Spinal cord (tissue), 10 donors: ENCODE measurements around the gene DOCK8. TPM values are rescaled to one million over a fixed set of nuclear protein-coding genes. Genes with fewer than 3 reads are reported as not detected.
"Not testable (repeated sequence)": the region's sequence is repeated elsewhere in the genome, so short reads cannot be mapped to it uniquely, and the experiment has no call there.

ENCODE experiments used
- DNase-seq, 6 donors: peaks; one replicate each; pipeline versions ENCODE4 v3.0.0 to v3.0.0-alpha.2; 2013 to 2015; ENCODE audit warnings: low spot score in 6 of 6, low read depth in 4 of 6
- H3K27ac ChIP-seq: one replicate; pipeline ENCODE4 v1.5.1; 2013; ENCODE audit warnings: low read depth, low read length, control low read depth
- H3K27me3 ChIP-seq: one replicate; pipeline ENCODE4 v1.6.1; 2013; ENCODE audit warnings: low read length; ENCODE audit not compliant: control insufficient read depth, insufficient read depth
- H3K36me3 ChIP-seq: one replicate; pipeline ENCODE4 v1.6.1; 2013; ENCODE audit warnings: low read length; ENCODE audit not compliant: control insufficient read depth, insufficient read depth
- H3K4me1 ChIP-seq: one replicate; pipeline ENCODE4 v1.6.1; 2013; ENCODE audit warnings: low read length; ENCODE audit not compliant: control insufficient read depth, insufficient read depth
- H3K4me3 ChIP-seq: one replicate; pipeline ENCODE4 v1.5.1; 2013; ENCODE audit warnings: low read depth, low read length, control low read depth
- H3K9me3 ChIP-seq: one replicate; pipeline ENCODE4 v1.6.1; 2013; ENCODE audit warnings: low read length; ENCODE audit not compliant: control insufficient read depth, insufficient read depth
- WGBS: methylation state at CpG from one replicate; pipeline ENCODE4 v1.1.5; 2013; ENCODE audit warnings: missing lambda C conversion rate; ENCODE audit not compliant: insufficient coverage; 5-methylcytosine and 5-hydroxymethylcytosine counted together
- polyA plus RNA-seq, 2 donors: library from polyadenylated mRNA; unstranded; fragments of 120-200 nt; gene quantifications; one replicate each; pipeline ENCODE4 v1.2.1, GENCODE V29; 2013; ENCODE audit not compliant: insufficient read length in 2 of 2
- total RNA-seq, 2 donors: library from RNA; depleted of rRNA in 1 of 2; stranded (reverse); fragments of 120-200 nt in 1 of 2; fragments of >200 nt in 1 of 2; gene quantifications; one replicate each; pipeline versions ENCODE4 v1.2.3 to v1.2.4, GENCODE V29; 2013 to 2014
- donor health status: healthy.

DOCK8 gene
- total and polyA plus RNA-seq, 4 donors: 7.2 to 14.2 (median 11.4) TPM

DNA sequence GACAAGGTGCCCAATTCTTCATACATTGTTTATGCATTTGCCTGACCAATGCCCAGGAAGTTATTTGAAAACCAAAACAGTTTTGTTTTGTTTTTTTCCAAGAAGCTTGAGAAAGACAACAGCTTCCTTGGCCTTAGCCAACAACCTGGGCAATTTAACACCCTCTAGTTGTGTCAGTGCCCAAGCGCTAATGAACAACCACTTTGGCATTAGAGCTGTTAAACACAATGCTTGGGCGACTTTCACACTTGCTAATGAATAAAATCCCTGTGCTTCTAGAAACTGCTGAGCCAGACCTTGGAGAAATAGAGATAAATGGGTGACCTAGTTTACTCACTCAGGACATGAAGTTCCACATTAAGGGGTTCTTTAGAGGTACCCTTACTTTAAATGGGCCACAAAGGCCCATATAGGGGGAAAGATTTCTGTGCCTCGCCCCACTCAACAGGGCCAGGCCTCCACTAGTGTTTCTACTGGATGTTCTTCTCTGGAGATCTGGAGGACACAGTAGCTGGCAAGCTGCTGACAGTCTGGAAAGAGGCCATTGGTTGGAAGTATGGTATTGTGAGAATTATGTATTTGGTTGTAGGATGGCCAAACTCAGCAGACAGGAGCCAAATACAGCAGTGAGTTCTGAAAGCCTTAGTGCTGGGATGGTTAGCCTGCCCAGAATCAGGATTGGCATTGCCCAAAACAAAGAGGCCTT, 179.8 kb downstream of the DOCK8 start:
- Histone ChIP-seq H3K27me3 (no peaks in the 10 kb centered on the region), H3K9me3 (no peaks in the 10 kb centered on the region), H3K4me1 (no peaks in the 10 kb centered on the region), H3K27ac (peak overlapping the region; percentile 43), H3K4me3 (no peak overlapping the region), H3K36me3 (no peaks in the 10 kb centered on the region)
- 60% methylated on average over 1 of the region's 3 CpGs for WGBS
- peak in 1 of 6 donors; percentile 67 for DNase-seq

DNA sequence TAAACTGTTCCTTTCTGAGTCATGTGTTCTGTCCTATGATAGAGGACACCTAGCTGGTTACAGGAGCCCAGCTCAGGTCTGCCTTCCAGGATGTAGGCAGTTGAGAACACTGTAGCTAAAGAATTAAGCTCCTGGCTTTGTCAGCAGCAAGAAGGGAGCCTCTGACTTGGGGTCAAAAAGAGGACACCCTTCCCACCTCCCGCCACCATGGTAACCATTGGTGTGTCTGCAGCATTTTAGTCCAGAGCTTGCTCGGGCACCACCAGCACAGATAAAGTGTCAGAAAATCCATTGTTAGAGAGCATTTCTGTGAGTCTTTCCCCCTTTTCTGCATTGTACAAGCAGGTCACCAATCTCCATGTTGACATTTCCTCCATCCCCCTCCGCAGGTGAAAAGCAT, 181.7 kb downstream of the DOCK8 start:
- no peak overlapping the region for H3K27ac ChIP-seq
- WGBS: no CpG with 5 or more reads among the region's 3 CpGs
- DNase-seq: peak in 2 of 6 donors; percentile 28 to 63
- H3K36me3 ChIP-seq: no peaks in the 10 kb centered on the region
- no peak overlapping the region for H3K4me3 ChIP-seq
- no peaks in the 10 kb centered on the region for H3K9me3 ChIP-seq
- H3K27me3 ChIP-seq: no peaks in the 10 kb centered on the region
- H3K4me1 ChIP-seq: no peaks in the 10 kb centered on the region

DNA sequence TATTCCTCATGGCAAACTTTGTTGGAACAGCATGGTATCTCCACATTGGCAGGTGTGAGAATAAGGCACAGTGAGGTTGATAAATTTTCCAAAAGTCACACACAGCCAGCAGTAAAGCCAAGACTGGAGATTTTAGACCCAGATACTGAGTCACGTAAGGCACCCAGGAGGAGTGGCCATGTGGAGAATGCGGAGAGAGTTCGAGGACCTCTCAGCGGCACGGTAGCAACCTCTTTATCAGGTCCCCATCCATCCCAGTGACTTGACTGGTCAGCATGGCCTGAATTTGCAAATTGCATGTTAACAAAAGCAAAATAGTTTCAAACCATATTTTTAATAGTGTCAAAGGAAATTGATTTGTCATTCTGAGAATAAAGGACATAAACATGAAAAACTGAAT, 183.4 kb downstream of the DOCK8 start:
- H3K4me3 ChIP-seq: no peak overlapping the region
- H3K36me3 ChIP-seq: no peaks in the 10 kb centered on the region
- H3K27me3 ChIP-seq: no peaks in the 10 kb centered on the region
- H3K9me3 ChIP-seq: no peaks in the 10 kb centered on the region
- WGBS: 88% methylated on average over 4 of the region's 5 CpGs
- H3K4me1 ChIP-seq: no peaks in the 10 kb centered on the region
- H3K27ac ChIP-seq: no peak overlapping the region
- no peak for DNase-seq

DNA sequence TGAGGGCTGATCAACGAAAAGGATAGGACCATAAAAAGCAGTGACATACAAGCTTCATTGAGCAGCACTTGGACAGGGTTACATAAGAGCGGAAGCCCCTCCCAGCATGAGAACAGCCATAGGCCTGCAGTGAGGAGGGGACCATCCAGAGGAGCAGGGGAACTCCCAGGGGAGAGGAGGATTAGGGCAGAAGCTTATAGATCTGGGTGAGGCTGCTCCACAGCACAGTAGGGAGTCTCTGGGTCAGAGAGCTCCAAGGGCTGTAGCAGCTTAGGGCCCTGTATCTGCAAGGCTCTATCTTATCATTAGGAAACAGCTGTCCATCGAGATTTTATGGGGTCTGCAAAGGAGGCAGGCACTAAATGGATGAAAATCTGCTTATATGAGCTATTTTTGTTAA, 186.6 kb downstream of the DOCK8 start:
- DNase-seq: no peak
- H3K27me3 ChIP-seq: no peaks in the 10 kb centered on the region
- H3K36me3 ChIP-seq: no peaks in the 10 kb centered on the region
- no peak overlapping the region for H3K27ac ChIP-seq
- no peaks in the 10 kb centered on the region for H3K9me3 ChIP-seq
- no peaks in the 10 kb centered on the region for H3K4me1 ChIP-seq
- no peak overlapping the region for H3K4me3 ChIP-seq
- WGBS: 85% methylated on average over 3 of the region's 3 CpGs

DNA sequence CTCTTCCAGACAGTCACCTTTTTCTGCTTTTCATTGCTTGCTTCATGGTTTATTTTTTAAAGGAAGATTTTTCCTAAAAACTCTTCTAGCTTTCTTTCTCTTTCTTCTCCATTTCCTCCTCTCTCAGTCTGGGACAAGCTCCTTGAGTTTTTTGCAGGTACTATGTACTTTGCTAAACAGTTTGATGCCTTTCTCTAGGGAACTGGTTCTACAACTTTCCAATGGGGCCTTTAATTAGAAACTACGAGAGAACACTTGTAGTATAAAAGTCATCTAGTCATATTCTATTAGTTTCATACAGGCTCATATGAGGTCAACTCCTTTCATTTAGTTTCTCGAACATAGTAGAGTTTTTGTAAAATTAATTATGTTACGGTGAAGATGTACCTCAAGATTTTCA, 189.6 kb downstream of the DOCK8 start:
- no CpG with 5 or more reads among the region's 3 CpGs for WGBS
- Histone ChIP-seq H3K4me3 (no peak overlapping the region), H3K27me3 (no peaks in the 10 kb centered on the region), H3K4me1 (no peaks in the 10 kb centered on the region), H3K36me3 (no peaks in the 10 kb centered on the region), H3K9me3 (no peaks in the 10 kb centered on the region), H3K27ac (no peak overlapping the region)
- no peak for DNase-seq

DNA sequence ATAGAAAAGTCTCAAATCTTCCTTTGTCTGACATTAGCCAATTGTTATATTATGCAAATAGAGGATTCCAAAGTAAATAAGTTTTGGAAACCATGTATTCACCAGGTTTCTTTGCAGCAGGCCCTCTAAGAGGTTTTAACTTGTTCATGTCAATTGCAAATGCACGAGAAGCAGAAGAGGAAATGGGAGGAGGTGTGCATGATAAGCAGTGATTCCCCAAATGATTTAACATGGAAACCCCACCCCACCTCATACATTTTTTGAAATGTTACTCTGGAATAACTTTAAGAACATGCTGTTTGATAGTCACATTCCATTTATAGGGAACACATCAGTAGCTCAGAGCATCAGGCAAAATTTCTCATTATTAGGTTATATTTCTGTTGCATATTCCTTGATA, 190.7 kb downstream of the DOCK8 start:
- no peaks in the 10 kb centered on the region for H3K27me3 ChIP-seq
- H3K9me3 ChIP-seq: no peaks in the 10 kb centered on the region
- H3K36me3 ChIP-seq: no peaks in the 10 kb centered on the region
- no peak overlapping the region for H3K27ac ChIP-seq
- DNase-seq: no peak
- no peak overlapping the region for H3K4me3 ChIP-seq
- no peaks in the 10 kb centered on the region for H3K4me1 ChIP-seq
- WGBS: no CpG with 5 or more reads among the region's 1 CpG

DNA sequence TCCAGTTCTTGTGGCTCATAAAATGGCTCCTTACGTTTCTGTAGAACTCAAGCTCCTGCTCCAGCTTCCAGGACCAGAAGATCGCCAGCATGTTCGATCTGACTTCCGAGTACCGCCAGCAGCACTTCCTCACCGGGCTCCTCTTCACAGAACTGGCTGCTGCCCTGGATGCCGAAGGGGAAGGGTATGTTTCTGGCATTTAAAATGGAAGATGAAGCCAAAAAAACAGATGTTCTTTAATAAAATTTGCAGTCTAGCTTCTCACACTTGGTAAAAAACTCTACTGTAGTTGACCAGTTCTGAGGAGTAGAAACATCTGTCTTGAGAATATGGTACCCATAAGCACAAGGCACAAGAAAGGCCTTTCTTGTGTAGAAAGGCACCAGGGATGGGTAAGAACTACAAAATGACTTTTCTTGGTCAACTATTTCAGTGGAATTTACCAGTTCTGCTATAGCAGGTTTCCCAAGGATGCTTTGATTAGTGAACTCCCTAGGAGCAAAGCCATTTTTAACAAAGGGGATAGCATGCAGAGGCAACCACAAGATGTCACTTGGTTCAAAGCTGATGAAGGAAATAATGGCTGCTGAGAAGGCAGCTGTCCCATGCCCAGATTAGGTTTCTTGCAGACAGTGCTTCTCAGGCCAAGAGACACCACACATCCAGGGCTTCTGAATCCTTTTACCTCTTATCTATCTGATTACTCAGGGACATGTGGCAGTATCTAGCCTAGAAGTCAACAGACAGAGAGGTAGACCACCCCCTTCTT, 192.4 kb downstream of the DOCK8 start:
- H3K4me1 ChIP-seq: no peaks in the 10 kb centered on the region
- H3K27ac ChIP-seq: no peak overlapping the region
- no peaks in the 10 kb centered on the region for H3K27me3 ChIP-seq
- no peaks in the 10 kb centered on the region for H3K36me3 ChIP-seq
- no peak overlapping the region for H3K4me3 ChIP-seq
- H3K9me3 ChIP-seq: no peaks in the 10 kb centered on the region
- WGBS: 100% methylated on average over 5 of the region's 7 CpGs
- DNase-seq: no peak

DNA sequence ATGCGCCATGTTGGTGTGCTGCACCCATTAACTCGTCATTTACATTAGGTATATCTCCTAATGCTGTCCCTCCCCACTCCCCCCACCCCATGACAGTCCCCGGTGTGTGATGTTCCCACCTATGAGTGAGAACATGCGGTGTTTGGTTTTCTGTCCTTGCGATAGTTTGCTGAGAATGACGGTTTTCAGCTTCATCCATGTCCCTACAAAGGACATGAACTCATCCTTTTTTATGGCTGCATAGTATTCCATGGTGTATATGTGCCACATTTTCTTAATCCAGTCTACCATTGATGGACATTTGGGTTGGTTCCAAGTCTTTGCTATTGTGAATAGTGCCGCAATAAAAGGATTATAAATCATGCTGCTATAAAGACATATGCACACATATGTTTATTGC, 195.0 kb downstream of the DOCK8 start:
- not testable (repeated sequence) for H3K4me3 ChIP-seq, H3K4me1 ChIP-seq, H3K36me3 ChIP-seq, H3K9me3 ChIP-seq, H3K27ac ChIP-seq, DNase-seq, H3K27me3 ChIP-seq
- WGBS: no CpG with 5 or more reads among the region's 7 CpGs

DNA sequence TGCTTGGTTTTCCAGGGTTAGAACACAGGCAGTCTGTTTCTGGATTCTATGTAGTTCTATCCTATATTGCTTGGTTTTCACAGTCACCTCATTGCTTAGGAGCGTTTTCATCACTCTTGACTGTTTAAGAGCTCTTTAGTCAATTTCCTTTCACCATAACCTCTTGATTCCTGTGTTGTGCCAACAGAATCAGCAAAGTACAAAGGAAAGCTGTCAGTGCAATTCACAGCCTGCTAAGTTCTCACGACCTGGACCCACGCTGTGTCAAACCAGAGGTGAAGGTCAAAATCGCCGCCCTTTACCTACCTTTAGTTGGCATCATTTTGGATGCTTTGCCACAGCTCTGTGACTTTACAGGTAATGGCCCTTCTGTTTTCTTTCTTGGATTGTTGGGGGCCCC, 199.9 kb downstream of the DOCK8 start:
- WGBS: 68% methylated on average over 5 of the region's 5 CpGs
- Histone ChIP-seq H3K27ac (no peak overlapping the region), H3K9me3 (no peaks in the 10 kb centered on the region)

More for the DNA sequence above, 199.9 kb downstream of the DOCK8 start:
- Histone ChIP-seq H3K4me1 (no peaks in the 10 kb centered on the region), H3K27me3 (no peaks in the 10 kb centered on the region), H3K36me3 (no peaks in the 10 kb centered on the region), H3K4me3 (no peak overlapping the region)
- no peak for DNase-seq
